ENCODE measurements around the gene MFSD8. TPM values are rescaled to one million over a fixed set of nuclear protein-coding genes. Genes with fewer than 3 reads are reported as not detected.
A peak's percentile ranks its signal among the peaks of the same experiment; 100 is the strongest.

The MFSD8 gene
- total RNA-seq, 1 donor from 2014 or later, result 16.5 TPM

- no peak for TF ChIP-seq CTCF (IDR thresholded peaks at IDR 0.05)
- peaks cover 49% of the 10 kb centered on the region for H3K36me3 Mint-ChIP-seq (ENCODE audit: unreplicated experiment)
- peaks cover 16% of the 10 kb centered on the region for H3K9me3 Mint-ChIP-seq (ENCODE audit: unreplicated experiment)
- peaks cover 14% of the 10 kb centered on the region for H3K4me1 Mint-ChIP-seq (ENCODE audit: unreplicated experiment)
- H3K27ac Mint-ChIP-seq (ENCODE audit: unreplicated experiment), result no peak overlapping the region
- H3K27me3 Mint-ChIP-seq (ENCODE audit: unreplicated experiment), result no peaks in the 10 kb centered on the region
- no peak for DNase-seq (ENCODE audit: extremely low spot score, unreplicated experiment)
- no peak overlapping the region for H3K4me3 Mint-ChIP-seq (ENCODE audit: unreplicated experiment)
Measured at GRCh38 chr4:127995776-127996175, 30.8 kb upstream of the MFSD8 start.

GRCh38 chr4:127993151-127993550, 28.2 kb upstream of the MFSD8 start:
- no peak overlapping the region for H3K4me3 Mint-ChIP-seq (ENCODE audit: unreplicated experiment)
- no peaks in the 10 kb centered on the region for H3K27me3 Mint-ChIP-seq (ENCODE audit: unreplicated experiment)
- H3K36me3 Mint-ChIP-seq (ENCODE audit: unreplicated experiment), result peaks cover 35% of the 10 kb centered on the region
- DNase-seq (ENCODE audit: extremely low spot score, unreplicated experiment), result no peak
- H3K27ac Mint-ChIP-seq (ENCODE audit: unreplicated experiment), result peak overlapping the region; percentile 47
- peaks cover 8% of the 10 kb centered on the region for H3K9me3 Mint-ChIP-seq (ENCODE audit: unreplicated experiment)
- no peak for TF ChIP-seq CTCF (IDR thresholded peaks at IDR 0.05)
- H3K4me1 Mint-ChIP-seq (ENCODE audit: unreplicated experiment), result peaks cover 14% of the 10 kb centered on the region

GRCh38 chr4:127988638-127989037, 23.7 kb upstream of the MFSD8 start:
- H3K9me3 Mint-ChIP-seq (ENCODE audit: unreplicated experiment), result no peaks in the 10 kb centered on the region
- no peak overlapping the region for H3K27ac Mint-ChIP-seq (ENCODE audit: unreplicated experiment)
- H3K4me3 Mint-ChIP-seq (ENCODE audit: unreplicated experiment), result no peak overlapping the region
- peaks cover 18% of the 10 kb centered on the region for H3K36me3 Mint-ChIP-seq (ENCODE audit: unreplicated experiment)
- H3K4me1 Mint-ChIP-seq (ENCODE audit: unreplicated experiment), result peaks cover 7% of the 10 kb centered on the region
- no peaks in the 10 kb centered on the region for H3K27me3 Mint-ChIP-seq (ENCODE audit: unreplicated experiment)
- TF ChIP-seq CTCF (IDR thresholded peaks at IDR 0.05), result no peak
- DNase-seq (ENCODE audit: extremely low spot score, unreplicated experiment), result no peak

GRCh38 chr4:127985989-127986388, 21.0 kb upstream of the MFSD8 start:
- Mint-ChIP-seq H3K27me3 (ENCODE audit: unreplicated experiment) (no peaks in the 10 kb centered on the region), H3K4me1 (ENCODE audit: unreplicated experiment) (no peaks in the 10 kb centered on the region), H3K4me3 (ENCODE audit: unreplicated experiment) (no peak overlapping the region), H3K27ac (ENCODE audit: unreplicated experiment) (no peak overlapping the region), H3K9me3 (ENCODE audit: unreplicated experiment) (no peaks in the 10 kb centered on the region), H3K36me3 (ENCODE audit: unreplicated experiment) (peaks cover 15% of the 10 kb centered on the region)
- DNase-seq (ENCODE audit: extremely low spot score, unreplicated experiment), result no peak
- TF ChIP-seq CTCF (IDR thresholded peaks at IDR 0.05), result no peak

- Mint-ChIP-seq H3K4me3 (ENCODE audit: unreplicated experiment) (no peak overlapping the region), H3K36me3 (ENCODE audit: unreplicated experiment) (peaks cover 18% of the 10 kb centered on the region), H3K27me3 (ENCODE audit: unreplicated experiment) (no peaks in the 10 kb centered on the region), H3K9me3 (ENCODE audit: unreplicated experiment) (peaks cover 4% of the 10 kb centered on the region), H3K4me1 (ENCODE audit: unreplicated experiment) (no peaks in the 10 kb centered on the region), H3K27ac (ENCODE audit: unreplicated experiment) (no peak overlapping the region)
- DNase-seq (ENCODE audit: extremely low spot score, unreplicated experiment), result no peak
- TF ChIP-seq CTCF (IDR thresholded peaks at IDR 0.05), result no peak
Measured at GRCh38 chr4:127982445-127982844, 17.5 kb upstream of the MFSD8 start.

Measured in osteocyte (in vitro differentiated cells).